CD14-positive monocyte (primary cell): ENCODE data around the gene CYP2W1. TPM values are rescaled to one million over a fixed set of nuclear protein-coding genes. Genes with fewer than 3 reads are reported as not detected.

Experiments used
- DNase-seq, 3 donors: peaks; one replicate each; pipeline ENCODE4 v3.0.0-alpha.2; 2011 to 2022
- H2AFZ ChIP-seq: 2 replicates; pipeline ENCODE4 v1.6.0; 2012; ENCODE audit warnings: mild to moderate bottlenecking, low read depth, low read length, inconsistent platforms; ENCODE audit not compliant: insufficient read depth, poor library complexity, severe bottlenecking
- H3K27ac ChIP-seq, 2 donors: 1 replicate in 1 of 2; 2 replicates in 1 of 2; pipeline ENCODE4 v1.5.1; 2012 to 2013; ENCODE audit warnings: low read length in 2 of 2, control low read depth in 1 of 2, inconsistent platforms in 1 of 2, low read depth in 1 of 2, mild to moderate bottlenecking in 1 of 2
- H3K27me3 ChIP-seq, 2 donors: one replicate each; pipeline versions ENCODE4 v1.6.0 to v1.6.1; 2011 to 2013; ENCODE audit warnings: low read length in 2 of 2; ENCODE audit not compliant: control insufficient read depth in 2 of 2, insufficient read depth in 2 of 2
- H3K36me3 ChIP-seq, 2 donors: replicated peaks in 1 of 2; 1 replicate in 1 of 2; 2 replicates in 1 of 2; pipeline versions ENCODE4 v1.5.1 to v1.6.1; 2012 to 2013; ENCODE audit warnings: low read length in 2 of 2, control low read depth in 1 of 2, inconsistent platforms in 1 of 2, mild to moderate bottlenecking in 1 of 2; ENCODE audit not compliant: insufficient read depth in 2 of 2, control insufficient read depth in 1 of 2
- H3K4me1 ChIP-seq, 2 donors: 1 replicate in 1 of 2; 2 replicates in 1 of 2; pipeline versions ENCODE4 v1.5.1 to v1.6.1; 2012 to 2013; ENCODE audit warnings: low read length in 2 of 2, control low read depth in 1 of 2, inconsistent platforms in 1 of 2, mild to moderate bottlenecking in 1 of 2, moderate library complexity in 1 of 2; ENCODE audit not compliant: insufficient read depth in 2 of 2, control insufficient read depth in 1 of 2
- H3K4me2 ChIP-seq: replicated peaks from 2 replicates; pipeline ENCODE3; 2012; ENCODE audit warnings: low read length, moderate library complexity, mild to moderate bottlenecking; ENCODE audit not compliant: poor library complexity, severe bottlenecking; ENCODE audit errors: extremely low read depth
- H3K4me3 ChIP-seq, 3 experiments: fragments of 200-600 bp in 1 of 3; sonication (generic) in 1 of 3; replicated peaks in 1 of 3; 1 replicate in 2 of 3; 2 replicates in 1 of 3; pipeline ENCODE4 v1.5.1; 2011 to 2013; ENCODE audit warnings: low read length in 3 of 3, mild to moderate bottlenecking in 3 of 3, control low read depth in 2 of 3, low read depth in 2 of 3, inconsistent platforms in 1 of 3, moderate library complexity in 1 of 3
- H3K79me2 ChIP-seq: 2 replicates; pipeline ENCODE4 v1.6.0; 2012; ENCODE audit warnings: mild to moderate bottlenecking, control low read depth, inconsistent platforms, low read length, moderate library complexity; ENCODE audit not compliant: insufficient read depth
- H3K9ac ChIP-seq: 2 replicates; pipeline ENCODE4 v1.6.0; 2017; ENCODE audit warnings: low read length, mild to moderate bottlenecking; ENCODE audit not compliant: insufficient read depth, poor library complexity, severe bottlenecking
- H3K9me3 ChIP-seq, 2 donors: replicated peaks in 1 of 2; 1 replicate in 1 of 2; 2 replicates in 1 of 2; pipeline versions ENCODE4 v1.5.1 to v1.6.1; 2012 to 2013; ENCODE audit warnings: low read length in 2 of 2, control low read depth in 1 of 2; ENCODE audit not compliant: control insufficient read depth in 1 of 2, insufficient read depth in 1 of 2
- H4K20me1 ChIP-seq: 2 replicates; pipeline ENCODE4 v1.6.0; 2012; ENCODE audit warnings: mild to moderate bottlenecking, low read length, control low read depth, moderate library complexity; ENCODE audit not compliant: insufficient read depth
- H3K27ac Mint-ChIP-seq, 7 donors: one replicate each; pipeline ENCODE4 v1.8.0; 2020; ENCODE audit warnings: mild to moderate bottlenecking in 7 of 7, mixed read lengths in 7 of 7, moderate library complexity in 6 of 7, inconsistent platforms in 2 of 7
- H3K27me3 Mint-ChIP-seq, 3 donors: one replicate each; pipeline ENCODE4 v1.8.0; 2021 to 2022; ENCODE audit warnings: low read depth in 3 of 3, mild to moderate bottlenecking in 3 of 3, mixed read lengths in 3 of 3, moderate library complexity in 3 of 3, inconsistent platforms in 1 of 3
- H3K36me3 Mint-ChIP-seq, 2 donors: one replicate each; pipeline ENCODE4 v1.8.0; 2020; ENCODE audit warnings: mixed read lengths in 2 of 2, inconsistent platforms in 1 of 2, mild to moderate bottlenecking in 1 of 2
- H3K4me1 Mint-ChIP-seq: one replicate; pipeline ENCODE4 v1.8.0; 2020; ENCODE audit warnings: mild to moderate bottlenecking, mixed read lengths
- H3K4me3 Mint-ChIP-seq, 2 donors: one replicate each; pipeline ENCODE4 v1.8.0; 2020; ENCODE audit warnings: mild to moderate bottlenecking in 2 of 2, mixed read lengths in 2 of 2, moderate library complexity in 1 of 2
- H3K9me3 Mint-ChIP-seq, 7 donors: one replicate each; pipeline ENCODE4 v1.8.0; 2020 to 2022; ENCODE audit warnings: mixed read lengths in 7 of 7, mild to moderate bottlenecking in 6 of 7, moderate library complexity in 6 of 7, inconsistent platforms in 2 of 7
- CTCF ChIP-seq: fragments of 200-600 bp; IDR thresholded peaks from one replicate; pipeline ENCODE4 v1.8.0; 2022; ENCODE audit warnings: antibody characterized with exemption, mild to moderate bottlenecking
- WGBS: methylation state at CpG from one replicate; pipeline ENCODE4 v1.1.5; 2013; ENCODE audit warnings: missing lambda C conversion rate; ENCODE audit not compliant: insufficient coverage; 5-methylcytosine and 5-hydroxymethylcytosine counted together
- intact Hi-C, 2 donors: fragments of 100-400 bp; cut with micrococcal nuclease; formaldehyde crosslinking; loops; one replicate each; pipeline versions ENCODE4 v1.15.0 to v1.15.1; 2023
- polyA plus RNA-seq, 3 donors: library from polyadenylated mRNA; depleted of rRNA in 1 of 3; unstranded in 2 of 3; stranded (reverse) in 1 of 3; fragments of 300-500 nt in 2 of 3; fragments of >200 nt in 1 of 3; fragmentation: Illumina TruSeq in 2 of 3; gene quantifications; 1 replicate in 2 of 3; 2 replicates in 1 of 3; pipeline ENCODE4 v1.2.3, GENCODE V29; 2012 to 2021

The CYP2W1 gene
- polyA plus RNA-seq, 3 donors = not detected

- peak overlapping the region in 4 of 7 donors; percentile 14 to 53 (median 26) for H3K27ac Mint-ChIP-seq
- no peaks in the 10 kb centered on the region for H3K27me3 ChIP-seq
- H3K4me2 ChIP-seq = peak overlapping the region; percentile 88
- H3K4me1 ChIP-seq = peaks cover 49 to 68% of the 10 kb centered on the region in 2 donors
- intact Hi-C loops = no loop called here
- H3K9ac ChIP-seq = no peak overlapping the region
- peaks cover 45% of the 10 kb centered on the region for H4K20me1 ChIP-seq
- H3K9me3 ChIP-seq = peaks cover 7 to 15% of the 10 kb centered on the region in 2 donors
- 77% methylated on average over 9 of the region's 20 CpGs for WGBS
- H3K27ac ChIP-seq = no peak overlapping the region
- peaks cover 20 to 39% of the 10 kb centered on the region in 2 donors for H3K36me3 Mint-ChIP-seq
- peak in 2 of 3 donors; percentile 7 to 8 for DNase-seq
- peak overlapping the region in 1 of 3 experiments; percentile 72 for H3K4me3 ChIP-seq
- no peak overlapping the region for H2AFZ ChIP-seq
- H3K9me3 Mint-ChIP-seq = peaks cover 11 to 19% (median 13%) of the 10 kb centered on the region in 7 donors
- TF ChIP-seq CTCF = no peak
- peak overlapping the region; percentile 83 to 93 for H3K4me3 Mint-ChIP-seq
- H3K79me2 ChIP-seq = peaks cover 37% of the 10 kb centered on the region
- peaks cover 9 to 22% of the 10 kb centered on the region in 2 donors for H3K36me3 ChIP-seq
- peaks cover 44% of the 10 kb centered on the region for H3K4me1 Mint-ChIP-seq
- peaks cover 2 to 4% (median 3%) of the 10 kb centered on the region in 3 donors for H3K27me3 Mint-ChIP-seq
Measured at GRCh38 chr7:1026721-1027161, 43.8 kb downstream of the CYP2W1 start.

- peak overlapping the region in 4 of 7 donors; percentile 33 to 70 (median 61) for H3K27ac Mint-ChIP-seq
- H3K4me3 Mint-ChIP-seq = peak overlapping the region; percentile 83 to 93
- Histone ChIP-seq H3K27ac (peak overlapping the region in 1 of 2 donors; percentile 89), H3K36me3 (peaks cover 9 to 15% of the 10 kb centered on the region in 2 donors), H3K27me3 (no peaks in the 10 kb centered on the region), H3K4me3 (peak overlapping the region; percentile 41 to 72 (median 49)), H2AFZ (peak overlapping the region; percentile 74), H3K9me3 (peaks cover 0 to 8% of the 10 kb centered on the region in 2 donors), H3K4me2 (peak overlapping the region; percentile 88), H3K4me1 (peaks cover 49 to 68% of the 10 kb centered on the region in 2 donors), H3K79me2 (peaks cover 37% of the 10 kb centered on the region), H4K20me1 (peaks cover 40% of the 10 kb centered on the region), H3K9ac (peak overlapping the region; percentile 78)
- H3K4me1 Mint-ChIP-seq = peaks cover 44% of the 10 kb centered on the region
- 33% methylated on average over 69 of the region's 69 CpGs for WGBS
- no peak for DNase-seq
- peaks cover 2 to 6% (median 4%) of the 10 kb centered on the region in 3 donors for H3K27me3 Mint-ChIP-seq
- TF ChIP-seq CTCF = no peak
- peaks cover 16 to 32% of the 10 kb centered on the region in 2 donors for H3K36me3 Mint-ChIP-seq
- intact Hi-C loops = loop anchor here in 1 of 2 donors (2.0 kb wide), 1 partner anchor 17 kb away; the partner anchor contains the start of gene GPR146
- H3K9me3 Mint-ChIP-seq = peaks cover 5 to 12% (median 8%) of the 10 kb centered on the region in 7 donors
Measured at GRCh38 chr7:1027242-1028043, 44.5 kb downstream of the CYP2W1 start.
